Parathyroid adenoma (tissue), 2 donors: Measurements from ENCODE around the gene HOATZ.
A peak's percentile ranks its signal among the peaks of the same experiment; 100 is the strongest.

Source experiments
- H2AFZ ChIP-seq: fragments of 300-600 bp; sonication (generic); one replicate; pipeline ENCODE4 v1.7.0; 2017; ENCODE audit warnings: antibody characterized with exemption, mild to moderate bottlenecking
- H3K27ac ChIP-seq: fragments of 300-600 bp; sonication (generic); one replicate; pipeline ENCODE4 v1.7.0; 2017
- H3K27me3 ChIP-seq: fragments of 300-600 bp; sonication (generic); one replicate; pipeline ENCODE4 v1.7.0; 2017; ENCODE audit warnings: low read length; ENCODE audit not compliant: control insufficient read depth, insufficient read depth
- H3K36me3 ChIP-seq: fragments of 300-600 bp; sonication (generic); one replicate; pipeline ENCODE4 v1.7.0; 2017; ENCODE audit warnings: low read length; ENCODE audit not compliant: control insufficient read depth, insufficient read depth
- H3K4me1 ChIP-seq: fragments of 300-600 bp; sonication (generic); one replicate; pipeline ENCODE4 v1.7.0; 2017; ENCODE audit warnings: control low read depth
- H3K4me2 ChIP-seq: fragments of 300-600 bp; sonication (generic); one replicate; pipeline ENCODE4 v1.7.0; 2017; ENCODE audit warnings: low read length
- H3K4me3 ChIP-seq: fragments of 300-600 bp; sonication (generic); one replicate; pipeline ENCODE4 v1.7.0; 2017; ENCODE audit warnings: low read depth, low read length
- H3K79me2 ChIP-seq: fragments of 300-600 bp; sonication (generic); one replicate; pipeline ENCODE4 v1.7.0; 2017; ENCODE audit warnings: control low read depth
- H3K9ac ChIP-seq: fragments of 300-600 bp; sonication (generic); one replicate; pipeline ENCODE4 v1.7.0; 2017; ENCODE audit warnings: mild to moderate bottlenecking
- H3K9me3 ChIP-seq: fragments of 300-600 bp; sonication (generic); one replicate; pipeline ENCODE4 v1.7.0; 2017; ENCODE audit warnings: low read length; ENCODE audit not compliant: control insufficient read depth
- TF ChIP-seq, protein P1 (sequence below): fragments of 300-600 bp; sonication (generic); IDR thresholded peaks from one replicate; pipeline ENCODE4 v1.7.0; 2017; ENCODE audit warnings: antibody characterized with exemption, mild to moderate bottlenecking
- donor health status: primary hyperparathyroidism.

HOATZ gene

GRCh38 chr11:111540114-111540936 lies 25.7 kb downstream of the HOATZ start, which contains the start of gene LAYN:
TSS of gene LAYN (plus strand) at chr11:111540720. CDS start at chr11:111540844, 124 bp downstream.
- no peaks in the 10 kb centered on the region for H3K4me1 ChIP-seq
- TF ChIP-seq, protein P1, sequence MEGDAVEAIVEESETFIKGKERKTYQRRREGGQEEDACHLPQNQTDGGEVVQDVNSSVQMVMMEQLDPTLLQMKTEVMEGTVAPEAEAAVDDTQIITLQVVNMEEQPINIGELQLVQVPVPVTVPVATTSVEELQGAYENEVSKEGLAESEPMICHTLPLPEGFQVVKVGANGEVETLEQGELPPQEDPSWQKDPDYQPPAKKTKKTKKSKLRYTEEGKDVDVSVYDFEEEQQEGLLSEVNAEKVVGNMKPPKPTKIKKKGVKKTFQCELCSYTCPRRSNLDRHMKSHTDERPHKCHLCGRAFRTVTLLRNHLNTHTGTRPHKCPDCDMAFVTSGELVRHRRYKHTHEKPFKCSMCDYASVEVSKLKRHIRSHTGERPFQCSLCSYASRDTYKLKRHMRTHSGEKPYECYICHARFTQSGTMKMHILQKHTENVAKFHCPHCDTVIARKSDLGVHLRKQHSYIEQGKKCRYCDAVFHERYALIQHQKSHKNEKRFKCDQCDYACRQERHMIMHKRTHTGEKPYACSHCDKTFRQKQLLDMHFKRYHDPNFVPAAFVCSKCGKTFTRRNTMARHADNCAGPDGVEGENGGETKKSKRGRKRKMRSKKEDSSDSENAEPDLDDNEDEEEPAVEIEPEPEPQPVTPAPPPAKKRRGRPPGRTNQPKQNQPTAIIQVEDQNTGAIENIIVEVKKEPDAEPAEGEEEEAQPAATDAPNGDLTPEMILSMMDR = no peak
- peak within 1 kb of the TSS; percentile 49 for H3K27ac ChIP-seq
- H3K4me3 ChIP-seq = peak within 1 kb of the TSS; percentile 44
- H3K9me3 ChIP-seq = no peaks in the 10 kb centered on the region
- peak within 1 kb of the TSS; percentile 83 for H2AFZ ChIP-seq
- no peaks in the 10 kb centered on the region for H3K36me3 ChIP-seq
- peak within 1 kb of the TSS; percentile 65 for H3K4me2 ChIP-seq
- H3K27me3 ChIP-seq = no peaks in the 10 kb centered on the region
- H3K9ac ChIP-seq = no peak within 1 kb of the TSS
- H3K79me2 ChIP-seq = no peaks in the 10 kb centered on the region

- H3K27ac ChIP-seq = peak overlapping the region; percentile 49
- H2AFZ ChIP-seq = peak overlapping the region; percentile 83
- no peaks in the 10 kb centered on the region for H3K9me3 ChIP-seq
- H3K79me2 ChIP-seq = no peaks in the 10 kb centered on the region
- no peaks in the 10 kb centered on the region for H3K4me1 ChIP-seq
- peak overlapping the region; percentile 65 for H3K4me2 ChIP-seq
- no peak overlapping the region for H3K9ac ChIP-seq
- H3K27me3 ChIP-seq = no peaks in the 10 kb centered on the region
- no peaks in the 10 kb centered on the region for H3K36me3 ChIP-seq
- peak overlapping the region; percentile 44 for H3K4me3 ChIP-seq
- TF ChIP-seq, protein P1 = no peak
These were observed 26.3 kb downstream of the HOATZ start for GRCh38 chr11:111540937-111541253.

GRCh38 chr11:111541254-111542061 lies 26.9 kb downstream of the HOATZ start:
- no peaks in the 10 kb centered on the region for H3K36me3 ChIP-seq
- H3K27ac ChIP-seq = peak overlapping the region; percentile 49
- H3K4me3 ChIP-seq = peak overlapping the region; percentile 44
- no peaks in the 10 kb centered on the region for H3K9me3 ChIP-seq
- TF ChIP-seq, protein P1 = no peak
- H3K4me1 ChIP-seq = no peaks in the 10 kb centered on the region
- H3K4me2 ChIP-seq = peak overlapping the region; percentile 65
- H3K79me2 ChIP-seq = no peaks in the 10 kb centered on the region
- peak overlapping the region; percentile 83 for H2AFZ ChIP-seq
- H3K9ac ChIP-seq = no peak overlapping the region
- no peaks in the 10 kb centered on the region for H3K27me3 ChIP-seq

- Histone ChIP-seq H3K27ac (no peak overlapping the region), H3K36me3 (no peaks in the 10 kb centered on the region), H3K79me2 (no peaks in the 10 kb centered on the region), H3K4me3 (no peak overlapping the region), H3K27me3 (no peaks in the 10 kb centered on the region), H3K9me3 (no peaks in the 10 kb centered on the region), H2AFZ (no peak overlapping the region), H3K4me1 (no peaks in the 10 kb centered on the region), H3K4me2 (no peak overlapping the region), H3K9ac (no peak overlapping the region)
- TF ChIP-seq, protein P1 = no peak
These were observed 28.2 kb downstream of the HOATZ start for GRCh38 chr11:111542606-111543275.
